ENCODE data around the gene ST8SIA5.

- no peak for TF ChIP-seq POLR2A (IDR thresholded peaks at IDR 0.05)
- no peak for TF ChIP-seq EP300 (IDR thresholded peaks at IDR 0.05)
- no peak for TF ChIP-seq CTCF (IDR thresholded peaks at IDR 0.05)
- no peak for TF ChIP-seq POLR2AphosphoS5 (IDR thresholded peaks at IDR 0.05)
Observed at GRCh38 chr18:46639386-46639785, 117.5 kb downstream of the ST8SIA5 start.

All from sigmoid colon (tissue), 4 donors.